Activated naive CD4-positive, alpha-beta T cell treated with anti-CD3 and anti-CD28 coated beads for 36 hours (primary cell): ENCODE measurements around the gene ENGASE. TPM values are rescaled to one million over a fixed set of nuclear protein-coding genes. Genes with fewer than 3 reads are reported as not detected.

Experiments used
- CTCF ChIA-PET: fragments of 350-600 bp; sonication (Branson Sonifier 250); formaldehyde crosslinking; loops from one replicate; lab custom pipeline; 2021; ENCODE audit warnings: antibody characterized with exemption; lab: Charles Lee
- DNase-seq: peaks from one replicate; pipeline ENCODE4 v3.0.0-alpha.2; 2020
- H3K27ac Mint-ChIP-seq: one replicate; pipeline ENCODE4 v1.8.0; 2021; ENCODE audit warnings: mild to moderate bottlenecking, mixed read lengths
- H3K27me3 Mint-ChIP-seq: one replicate; pipeline ENCODE4 v1.8.0; 2021; ENCODE audit warnings: low read depth, mixed read lengths
- H3K36me3 Mint-ChIP-seq: one replicate; pipeline ENCODE4 v1.8.0; 2021; ENCODE audit warnings: low read depth, mixed read lengths
- H3K4me1 Mint-ChIP-seq: one replicate; pipeline ENCODE4 v1.8.0; 2021; ENCODE audit warnings: low read depth, mixed read lengths
- H3K4me3 Mint-ChIP-seq: one replicate; pipeline ENCODE4 v1.8.0; 2021; ENCODE audit warnings: mild to moderate bottlenecking, moderate library complexity, mixed read lengths
- H3K9me3 Mint-ChIP-seq: one replicate; pipeline ENCODE4 v1.8.0; 2021; ENCODE audit warnings: mixed read lengths
- intact Hi-C: fragments of 100-400 bp; cut with micrococcal nuclease; formaldehyde crosslinking; loops from one replicate; pipeline ENCODE4 v1.15.1; 2023
- total RNA-seq, 2 experiments: library from RNA; stranded (reverse); gene quantifications; one replicate each; pipeline ENCODE4 v1.2.3, GENCODE V29; 2021

Gene ENGASE
- total RNA-seq, 2 experiments from 2014 or later, result 49.5 to 51.2 TPM

- intact Hi-C loops, result no loop called here
- Mint-ChIP-seq H3K27ac (no peak overlapping the region), H3K36me3 (no peaks in the 10 kb centered on the region), H3K4me3 (no peak overlapping the region), H3K9me3 (no peaks in the 10 kb centered on the region), H3K4me1 (no peaks in the 10 kb centered on the region), H3K27me3 (peaks cover 6% of the 10 kb centered on the region)
- DNase-seq, result no peak
- CTCF ChIA-PET, result interaction anchor here (1.7 to 2.5 kb wide), 3 partner anchors 8 to 13 kb away, joined by 4 to 13 read pairs (median 5); no protein-coding TSS in a partner anchor
Measured at GRCh38 chr17:79031996-79032875, 42.4 kb upstream of the ENGASE start.

DNA sequence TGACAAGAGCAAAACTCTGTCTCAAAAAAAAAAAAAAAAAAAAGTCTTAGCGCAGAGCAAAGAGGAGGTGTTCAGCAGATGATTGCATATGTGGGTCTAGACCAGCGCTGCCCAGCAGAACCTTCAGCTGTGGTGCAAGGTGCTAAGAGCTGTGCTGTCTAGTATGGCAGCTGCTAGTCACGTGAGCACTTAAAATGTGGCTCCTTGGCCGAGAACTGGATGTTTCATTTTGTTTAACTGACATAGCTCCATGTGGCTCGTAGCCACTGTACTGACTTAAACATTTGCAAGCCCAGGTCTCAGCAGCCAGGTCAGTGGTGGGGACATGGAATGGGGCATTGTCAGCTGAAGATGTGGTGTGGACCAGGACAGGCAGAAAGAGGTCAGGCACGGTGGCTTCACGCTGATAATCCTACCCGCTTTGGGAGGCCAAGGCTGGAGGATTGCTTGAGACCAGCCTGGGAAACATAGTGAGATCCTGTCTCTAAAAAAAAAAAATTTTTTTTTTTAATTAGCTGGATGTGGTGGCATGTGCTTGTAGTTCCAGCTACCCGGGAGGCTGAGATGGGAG is 41.5 kb upstream of the ENGASE start:
- Mint-ChIP-seq H3K36me3 (no peaks in the 10 kb centered on the region), H3K27me3 (peaks cover 6% of the 10 kb centered on the region)

GRCh38 chr17:79033741-79034501 is 40.7 kb upstream of the ENGASE start:
- Mint-ChIP-seq H3K4me1 (no peaks in the 10 kb centered on the region), H3K27me3 (peaks cover 3% of the 10 kb centered on the region), H3K9me3 (no peaks in the 10 kb centered on the region), H3K36me3 (no peaks in the 10 kb centered on the region), H3K4me3 (no peak overlapping the region), H3K27ac (no peak overlapping the region)
- intact Hi-C loops, result no loop called here
- CTCF ChIA-PET, result interaction anchor here (0.7 to 2.5 kb wide), 3 partner anchors 8 to 12 kb away, joined by 4 to 13 read pairs (median 5); no protein-coding TSS in a partner anchor
- DNase-seq, result no peak

More for the DNA sequence above, 41.5 kb upstream of the ENGASE start:
- no peak overlapping the region for H3K27ac Mint-ChIP-seq
- DNase-seq, result no peak
- H3K4me3 Mint-ChIP-seq, result no peak overlapping the region
- H3K4me1 Mint-ChIP-seq, result no peaks in the 10 kb centered on the region
- H3K9me3 Mint-ChIP-seq, result no peaks in the 10 kb centered on the region
- intact Hi-C loops, result no loop called here
- CTCF ChIA-PET, result interaction anchor here (1.7 to 2.5 kb wide), 3 partner anchors 7 to 12 kb away, joined by 4 to 13 read pairs (median 5); no protein-coding TSS in a partner anchor

DNA sequence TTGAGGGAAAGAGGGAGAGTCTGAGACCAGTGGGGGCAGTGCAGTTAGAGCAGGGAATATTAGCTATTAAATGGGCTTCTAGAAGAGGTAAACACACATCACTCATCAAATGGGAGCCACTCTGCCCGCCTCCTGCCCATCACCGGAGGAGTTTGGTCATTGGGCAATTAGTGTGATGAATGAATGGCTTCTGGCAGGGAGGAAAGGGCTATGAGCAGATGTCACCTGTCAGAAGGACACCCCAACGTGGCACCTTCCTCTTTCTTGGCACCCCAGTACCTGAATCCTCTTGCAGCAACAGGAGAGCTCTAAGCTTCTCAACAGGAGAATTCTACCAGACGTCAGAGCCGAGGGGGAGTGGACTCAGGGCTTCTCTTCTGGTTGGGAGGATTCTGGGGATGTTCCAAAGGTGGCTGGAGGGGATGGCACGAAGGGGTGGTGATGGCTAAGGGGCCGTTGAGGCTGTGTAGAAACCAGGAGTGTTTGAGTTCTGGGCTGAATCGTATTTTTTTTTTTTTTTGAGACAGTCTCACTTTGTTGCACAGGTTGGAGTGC is 39.6 kb upstream of the ENGASE start:
- no peaks in the 10 kb centered on the region for H3K4me1 Mint-ChIP-seq
- H3K4me3 Mint-ChIP-seq, result no peak overlapping the region
- CTCF ChIA-PET, result interaction anchor here (0.6 to 2.5 kb wide), 2 partner anchors 11 to 159 kb away, joined by 3 to 13 read pairs; no protein-coding TSS in a partner anchor
- no peaks in the 10 kb centered on the region for H3K36me3 Mint-ChIP-seq
- intact Hi-C loops, result no loop called here
- no peak for DNase-seq
- peaks cover 3% of the 10 kb centered on the region for H3K27me3 Mint-ChIP-seq
- no peak overlapping the region for H3K27ac Mint-ChIP-seq
- H3K9me3 Mint-ChIP-seq, result no peaks in the 10 kb centered on the region

DNA sequence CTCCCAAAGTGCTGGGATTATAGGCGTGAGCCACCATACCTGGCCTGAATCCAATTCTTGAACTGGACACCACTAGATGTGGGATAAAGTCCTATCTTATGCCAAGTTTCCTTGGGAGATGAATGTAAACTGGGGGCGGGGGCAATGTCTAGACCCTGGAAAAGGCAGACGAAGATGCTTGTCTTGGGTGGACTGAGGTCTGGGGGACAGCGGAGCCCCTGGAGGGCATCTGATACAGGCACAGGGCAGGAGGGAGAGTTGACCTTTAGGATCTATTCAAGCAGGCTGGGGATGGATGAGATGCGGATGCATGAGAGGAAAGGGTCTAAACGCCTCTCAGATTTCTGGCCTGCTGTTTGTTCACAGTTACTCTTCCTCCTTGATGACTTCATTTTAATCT is 38.9 kb upstream of the ENGASE start:
- DNase-seq, result no peak
- no peaks in the 10 kb centered on the region for H3K36me3 Mint-ChIP-seq
- H3K4me3 Mint-ChIP-seq, result no peak overlapping the region
- H3K27me3 Mint-ChIP-seq, result peaks cover 3% of the 10 kb centered on the region
- no peaks in the 10 kb centered on the region for H3K9me3 Mint-ChIP-seq
- intact Hi-C loops, result no loop called here
- H3K4me1 Mint-ChIP-seq, result no peaks in the 10 kb centered on the region
- CTCF ChIA-PET, result interaction anchor here (1.0 to 1.3 kb wide), 3 partner anchors 10 to 52 kb away, joined by 3 to 8 read pairs (median 4); no protein-coding TSS in a partner anchor
- H3K27ac Mint-ChIP-seq, result no peak overlapping the region

DNA sequence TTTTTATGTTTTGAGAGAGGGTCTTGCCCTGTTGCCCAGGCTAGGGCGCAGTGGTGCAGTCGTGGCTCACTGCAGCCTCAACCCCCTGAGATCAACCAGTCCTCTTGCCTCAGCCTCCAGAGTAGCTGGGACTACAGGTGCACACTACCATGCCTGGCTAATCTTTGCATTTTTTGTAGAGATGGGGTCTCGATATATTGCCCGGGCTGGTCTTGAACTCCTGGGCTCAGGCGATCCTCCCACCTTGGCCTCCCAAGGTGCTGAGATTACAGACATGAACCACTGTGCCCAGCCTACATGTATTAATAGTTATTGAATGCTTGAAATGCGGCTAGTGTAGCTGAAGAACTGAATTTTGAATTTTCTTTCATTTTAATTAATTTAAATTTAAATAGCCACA is 38.4 kb upstream of the ENGASE start:
- H3K27ac Mint-ChIP-seq, result no peak overlapping the region
- H3K4me3 Mint-ChIP-seq, result no peak overlapping the region
- no peaks in the 10 kb centered on the region for H3K36me3 Mint-ChIP-seq
- peaks cover 3% of the 10 kb centered on the region for H3K27me3 Mint-ChIP-seq
- no peaks in the 10 kb centered on the region for H3K9me3 Mint-ChIP-seq
- intact Hi-C loops, result no loop called here
- CTCF ChIA-PET, result interaction anchor here (1.0 to 1.3 kb wide), 3 partner anchors 9 to 51 kb away, joined by 3 to 8 read pairs (median 4); no protein-coding TSS in a partner anchor
- DNase-seq, result no peak
- no peaks in the 10 kb centered on the region for H3K4me1 Mint-ChIP-seq

DNA sequence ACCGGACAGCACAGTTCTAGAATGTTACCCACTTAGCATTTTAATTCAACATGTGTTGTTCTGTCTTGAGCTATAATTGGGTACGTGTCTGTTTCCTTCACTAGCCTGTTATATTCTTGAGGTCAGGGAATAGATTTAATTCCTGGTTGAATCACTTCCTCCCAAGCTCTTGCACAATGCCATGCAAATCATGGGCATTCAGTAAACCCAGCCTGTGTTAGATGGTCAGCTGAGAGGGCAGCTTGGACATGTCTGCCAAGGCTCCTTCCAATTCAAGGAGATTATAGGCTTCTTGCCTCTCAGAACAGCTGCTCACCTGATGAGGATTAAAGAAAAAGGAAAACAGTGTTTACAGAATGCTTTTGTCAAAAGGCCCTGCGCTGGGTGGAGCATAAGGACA is 38.0 kb upstream of the ENGASE start:
- Mint-ChIP-seq H3K9me3 (no peaks in the 10 kb centered on the region), H3K4me3 (no peak overlapping the region), H3K36me3 (no peaks in the 10 kb centered on the region), H3K27ac (no peak overlapping the region), H3K4me1 (no peaks in the 10 kb centered on the region), H3K27me3 (peaks cover 3% of the 10 kb centered on the region)
- intact Hi-C loops, result no loop called here
- CTCF ChIA-PET, result interaction anchor here (0.6 to 1.3 kb wide), 4 partner anchors 9 to 349 kb away, joined by 3 to 8 read pairs (median 4); no protein-coding TSS in a partner anchor
- DNase-seq, result no peak

DNA sequence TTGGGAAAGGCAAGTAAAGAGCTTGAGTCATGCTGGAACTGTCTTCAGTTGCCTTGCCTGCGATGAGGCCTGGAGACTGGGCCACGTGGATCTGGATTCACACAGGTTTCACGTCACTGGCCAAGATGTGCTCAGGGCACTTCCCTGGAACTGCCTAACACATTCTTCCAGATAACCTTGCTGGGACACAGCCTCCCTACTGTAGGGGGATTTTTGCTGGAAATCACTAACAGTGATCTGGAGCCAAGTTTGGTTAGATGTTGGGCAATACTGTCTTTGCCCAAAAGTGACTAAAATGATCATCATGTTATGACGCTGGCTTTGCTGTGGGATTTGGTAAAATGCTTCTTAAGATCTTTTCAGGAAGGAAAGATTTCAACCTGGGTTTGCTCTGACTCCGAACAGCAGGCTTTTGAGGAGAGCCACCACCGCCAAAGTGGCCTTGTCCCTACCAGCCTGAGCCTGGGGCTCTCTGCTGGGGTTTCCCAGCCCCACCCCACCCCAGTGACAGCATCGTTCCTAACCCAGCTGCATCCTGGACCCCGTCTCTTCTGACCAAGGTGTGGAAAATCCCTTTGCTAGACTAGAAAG is 36.0 kb upstream of the ENGASE start:
- Mint-ChIP-seq H3K4me1 (no peaks in the 10 kb centered on the region), H3K27ac (no peak overlapping the region), H3K36me3 (no peaks in the 10 kb centered on the region), H3K9me3 (no peaks in the 10 kb centered on the region), H3K4me3 (no peak overlapping the region), H3K27me3 (no peaks in the 10 kb centered on the region)
- no peak for DNase-seq
- intact Hi-C loops, result no loop called here
- CTCF ChIA-PET, result no interaction called here

DNA sequence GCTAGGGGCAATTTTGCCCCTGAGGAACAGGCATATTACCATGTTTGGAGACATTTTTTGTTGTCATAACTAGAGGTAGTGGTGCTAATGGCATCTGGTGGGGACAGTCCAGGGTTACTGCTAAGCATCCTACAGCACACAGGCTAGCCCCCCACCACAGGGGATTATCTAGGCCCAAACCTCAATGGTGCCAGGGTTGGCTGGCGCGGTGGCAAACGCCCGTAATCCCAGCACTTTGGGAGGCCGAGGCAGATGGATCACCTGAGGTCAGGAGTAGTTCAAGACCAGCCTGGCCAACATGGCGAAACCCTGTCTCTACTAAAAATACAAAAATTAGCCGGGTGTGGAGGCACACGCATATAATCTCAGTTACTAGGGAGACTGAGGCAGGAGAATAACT is 35.5 kb upstream of the ENGASE start:
- Mint-ChIP-seq H3K27me3 (no peaks in the 10 kb centered on the region), H3K9me3 (no peaks in the 10 kb centered on the region), H3K27ac (no peak overlapping the region), H3K4me3 (no peak overlapping the region), H3K4me1 (no peaks in the 10 kb centered on the region), H3K36me3 (no peaks in the 10 kb centered on the region)
- intact Hi-C loops, result no loop called here
- CTCF ChIA-PET, result no interaction called here
- no peak for DNase-seq

- CTCF ChIA-PET, result interaction anchor here (1.1 kb wide), 1 partner anchor 8 kb away, joined by 4 read pairs; no protein-coding TSS in a partner anchor
- H3K9me3 Mint-ChIP-seq, result no peaks in the 10 kb centered on the region
- no peaks in the 10 kb centered on the region for H3K4me1 Mint-ChIP-seq
- H3K4me3 Mint-ChIP-seq, result no peak overlapping the region
- no peaks in the 10 kb centered on the region for H3K36me3 Mint-ChIP-seq
- peaks cover 1% of the 10 kb centered on the region for H3K27me3 Mint-ChIP-seq
- DNase-seq, result no peak
- no peak overlapping the region for H3K27ac Mint-ChIP-seq
- intact Hi-C loops, result no loop called here
Measured at GRCh38 chr17:79039886-79040285, 34.7 kb upstream of the ENGASE start.

- no peaks in the 10 kb centered on the region for H3K36me3 Mint-ChIP-seq
- H3K4me3 Mint-ChIP-seq, result no peak overlapping the region
- intact Hi-C loops, result no loop called here
- H3K4me1 Mint-ChIP-seq, result no peaks in the 10 kb centered on the region
- no peak overlapping the region for H3K27ac Mint-ChIP-seq
- H3K9me3 Mint-ChIP-seq, result no peaks in the 10 kb centered on the region
- H3K27me3 Mint-ChIP-seq, result peaks cover 3% of the 10 kb centered on the region
- no peak for DNase-seq
- CTCF ChIA-PET, result interaction anchor here (0.6 to 1.6 kb wide), 5 partner anchors 8 to 790 kb away, joined by 3 to 6 read pairs (median 4); no protein-coding TSS in a partner anchor
Measured at GRCh38 chr17:79041041-79041570, 33.5 kb upstream of the ENGASE start.
